Gastroesophageal sphincter (tissue), 3 donors: ENCODE measurements around the gene RAD23B.

Experiments used
- POLR2A ChIP-seq, 2 donors: fragments of 450-650 bp; IDR thresholded peaks; one replicate each; pipeline ENCODE4 v1.6.1; 2017; ENCODE audit warnings: antibody characterized with exemption in 2 of 2, mild to moderate bottlenecking in 2 of 2, moderate library complexity in 1 of 2
- TF ChIP-seq, protein P1 (sequence below), 4 experiments: fragments of 200-600 bp in 2 of 4; fragments of 450-650 bp in 2 of 4; sonication (generic) in 1 of 4; IDR thresholded peaks; one replicate each; pipeline ENCODE4 v1.5.1; 2017 to 2019; ENCODE audit warnings: antibody characterized with exemption in 4 of 4, mild to moderate bottlenecking in 2 of 4, moderate library complexity in 2 of 4

DNA sequence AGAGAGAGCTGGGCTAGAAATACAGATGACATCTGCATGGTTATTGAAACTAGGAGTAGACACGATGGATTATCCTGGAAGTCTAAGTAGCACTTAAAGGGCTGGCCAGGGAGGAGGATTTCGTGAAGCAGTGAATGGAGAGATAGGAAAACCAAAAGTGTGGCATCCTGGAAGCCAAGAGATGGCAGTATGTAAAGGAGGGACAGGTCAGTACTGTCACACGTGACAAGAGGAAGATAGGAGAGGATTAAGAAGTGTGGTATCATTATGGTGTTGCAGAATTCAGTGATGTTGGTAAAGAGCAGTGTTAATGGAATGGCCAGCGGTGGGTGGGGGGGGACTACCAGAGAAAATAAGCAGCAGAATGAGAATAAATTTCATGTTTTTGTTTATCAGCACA, 11.7 kb downstream of the RAD23B start:
- no peak for TF ChIP-seq POLR2A (IDR thresholded peaks at IDR 0.05)
- TF ChIP-seq, protein P1, sequence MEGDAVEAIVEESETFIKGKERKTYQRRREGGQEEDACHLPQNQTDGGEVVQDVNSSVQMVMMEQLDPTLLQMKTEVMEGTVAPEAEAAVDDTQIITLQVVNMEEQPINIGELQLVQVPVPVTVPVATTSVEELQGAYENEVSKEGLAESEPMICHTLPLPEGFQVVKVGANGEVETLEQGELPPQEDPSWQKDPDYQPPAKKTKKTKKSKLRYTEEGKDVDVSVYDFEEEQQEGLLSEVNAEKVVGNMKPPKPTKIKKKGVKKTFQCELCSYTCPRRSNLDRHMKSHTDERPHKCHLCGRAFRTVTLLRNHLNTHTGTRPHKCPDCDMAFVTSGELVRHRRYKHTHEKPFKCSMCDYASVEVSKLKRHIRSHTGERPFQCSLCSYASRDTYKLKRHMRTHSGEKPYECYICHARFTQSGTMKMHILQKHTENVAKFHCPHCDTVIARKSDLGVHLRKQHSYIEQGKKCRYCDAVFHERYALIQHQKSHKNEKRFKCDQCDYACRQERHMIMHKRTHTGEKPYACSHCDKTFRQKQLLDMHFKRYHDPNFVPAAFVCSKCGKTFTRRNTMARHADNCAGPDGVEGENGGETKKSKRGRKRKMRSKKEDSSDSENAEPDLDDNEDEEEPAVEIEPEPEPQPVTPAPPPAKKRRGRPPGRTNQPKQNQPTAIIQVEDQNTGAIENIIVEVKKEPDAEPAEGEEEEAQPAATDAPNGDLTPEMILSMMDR (IDR thresholded peaks at IDR 0.05) = no peak
